Uterus (tissue), 4 donors: ENCODE results near the gene ARHGEF16. TPM values are rescaled to one million over a fixed set of nuclear protein-coding genes. Genes with fewer than 3 reads are reported as not detected.

Experiments used
- DNase-seq, 2 donors: peaks; one replicate each; pipeline ENCODE4 v3.0.0-alpha.2; 2019 to 2020
- H3K27ac ChIP-seq, 2 donors: fragments of 200-600 bp; sonication (generic); 1 replicate in 1 of 2; 2 replicates in 1 of 2; pipeline ENCODE4 v1.5.1; 2016 to 2018
- H3K27me3 ChIP-seq, 2 donors: fragments of 200-600 bp; sonication (generic); one replicate each; pipeline ENCODE4 v1.5.1; 2018 to 2019; ENCODE audit warnings: control low read depth in 1 of 2
- H3K36me3 ChIP-seq, 2 donors: fragments of 200-600 bp; sonication (generic); one replicate each; pipeline ENCODE4 v1.5.1; 2019; ENCODE audit warnings: control low read depth in 1 of 2
- H3K4me1 ChIP-seq, 2 donors: fragments of 200-600 bp; sonication (generic); one replicate each; pipeline ENCODE4 v1.5.1; 2018 to 2019; ENCODE audit warnings: control low read depth in 1 of 2
- H3K4me3 ChIP-seq, 2 donors: fragments of 200-600 bp; sonication (generic); 1 replicate in 1 of 2; 2 replicates in 1 of 2; pipeline ENCODE4 v1.5.1; 2018 to 2019; ENCODE audit warnings: mild to moderate bottlenecking in 1 of 2
- H3K9me3 ChIP-seq, 2 donors: fragments of 200-600 bp; sonication (generic); one replicate each; pipeline ENCODE4 v1.5.1; 2019; ENCODE audit warnings: control low read depth in 1 of 2
- CTCF ChIP-seq, 4 experiments: fragments of 200-600 bp in 2 of 4; fragments of 450-650 bp in 2 of 4; sonication (generic) in 2 of 4; IDR thresholded peaks; one replicate each; pipeline ENCODE4 v1.5.1; 2016 to 2019; ENCODE audit warnings: antibody characterized with exemption in 4 of 4, mild to moderate bottlenecking in 2 of 4, moderate library complexity in 1 of 4
- POLR2A ChIP-seq, 2 donors: fragments of 450-650 bp; IDR thresholded peaks; one replicate each; pipeline ENCODE4 v1.6.1; 2016; ENCODE audit warnings: antibody characterized with exemption in 2 of 2, mild to moderate bottlenecking in 1 of 2, moderate library complexity in 1 of 2
- intact Hi-C: fragments of 100-400 bp; cut with DNase I; formaldehyde crosslinking; loops from one replicate; pipeline ENCODE4 v1.15.1; 2023; ENCODE audit warnings: low total_unique reads
- total RNA-seq, 4 donors: library from RNA; depleted of rRNA in 3 of 4; stranded (reverse); fragments of >200 nt in 3 of 4; gene quantifications; one replicate each; pipeline versions ENCODE4 v1.1.0 to v1.2.4, GENCODE V29; 2014 to 2023
- donor health status: DM: yes; HTN: yes; CAD: no.

ARHGEF16 gene
- total RNA-seq, 4 donors from 2014 or later = 0.29 to 2.3 (median 1.2) TPM; not detected in 1

GRCh38 chr1:3430406-3430805, 24.1 kb upstream of the ARHGEF16 start:
- intact Hi-C loops = no loop called here
- Histone ChIP-seq H3K27ac (no peak overlapping the region), H3K27me3 (no peaks in the 10 kb centered on the region), H3K4me3 (no peak overlapping the region), H3K36me3 (no peaks in the 10 kb centered on the region), H3K4me1 (no peaks in the 10 kb centered on the region), H3K9me3 (no peaks in the 10 kb centered on the region)
- TF ChIP-seq CTCF (IDR thresholded peaks at IDR 0.05) (no peak), POLR2A (IDR thresholded peaks at IDR 0.05) (no peak)
- no peak for DNase-seq

- no peak overlapping the region for H3K27ac ChIP-seq
- intact Hi-C loops = no loop called here
- DNase-seq = no peak
- no peaks in the 10 kb centered on the region for H3K27me3 ChIP-seq
- TF ChIP-seq POLR2A (IDR thresholded peaks at IDR 0.05) (no peak), CTCF (IDR thresholded peaks at IDR 0.05) (no peak)
- H3K4me1 ChIP-seq = no peaks in the 10 kb centered on the region
- H3K36me3 ChIP-seq = no peaks in the 10 kb centered on the region
- no peak overlapping the region for H3K4me3 ChIP-seq
- no peaks in the 10 kb centered on the region for H3K9me3 ChIP-seq
Measured at GRCh38 chr1:3430820-3431219, 23.6 kb upstream of the ARHGEF16 start.

- Histone ChIP-seq H3K27ac (no peak overlapping the region), H3K4me1 (no peaks in the 10 kb centered on the region), H3K4me3 (no peak overlapping the region), H3K36me3 (no peaks in the 10 kb centered on the region), H3K9me3 (no peaks in the 10 kb centered on the region), H3K27me3 (no peaks in the 10 kb centered on the region)
- intact Hi-C loops = no loop called here
- TF ChIP-seq POLR2A (IDR thresholded peaks at IDR 0.05) = no peak
- no peak for DNase-seq
Measured at GRCh38 chr1:3431266-3431665, 23.2 kb upstream of the ARHGEF16 start.

GRCh38 chr1:3431686-3432085, 22.8 kb upstream of the ARHGEF16 start:
- intact Hi-C loops = no loop called here
- Histone ChIP-seq H3K36me3 (no peaks in the 10 kb centered on the region), H3K4me3 (no peak overlapping the region), H3K9me3 (no peaks in the 10 kb centered on the region), H3K27ac (no peak overlapping the region), H3K4me1 (no peaks in the 10 kb centered on the region), H3K27me3 (no peaks in the 10 kb centered on the region)
- TF ChIP-seq CTCF (IDR thresholded peaks at IDR 0.05) = no peak
- TF ChIP-seq POLR2A (IDR thresholded peaks at IDR 0.05) = no peak
- no peak for DNase-seq

- DNase-seq = no peak
- Histone ChIP-seq H3K36me3 (no peaks in the 10 kb centered on the region), H3K27ac (no peak overlapping the region), H3K27me3 (no peaks in the 10 kb centered on the region), H3K4me1 (no peaks in the 10 kb centered on the region), H3K9me3 (no peaks in the 10 kb centered on the region), H3K4me3 (no peak overlapping the region)
- intact Hi-C loops = no loop called here
- TF ChIP-seq CTCF (IDR thresholded peaks at IDR 0.05) (no peak), POLR2A (IDR thresholded peaks at IDR 0.05) (no peak)
Measured at GRCh38 chr1:3432306-3432705, 22.2 kb upstream of the ARHGEF16 start.

GRCh38 chr1:3433076-3433475, 21.4 kb upstream of the ARHGEF16 start:
- Histone ChIP-seq H3K4me1 (no peaks in the 10 kb centered on the region), H3K9me3 (no peaks in the 10 kb centered on the region), H3K4me3 (no peak overlapping the region), H3K27ac (no peak overlapping the region), H3K27me3 (no peaks in the 10 kb centered on the region), H3K36me3 (no peaks in the 10 kb centered on the region)
- no peak for TF ChIP-seq CTCF (IDR thresholded peaks at IDR 0.05)
- TF ChIP-seq POLR2A (IDR thresholded peaks at IDR 0.05) = no peak
- no peak for DNase-seq
- intact Hi-C loops = no loop called here
